ENCODE data around the gene ADIG. TPM values are rescaled to one million over a fixed set of nuclear protein-coding genes. Genes with fewer than 3 reads are reported as not detected.
A peak's percentile ranks its signal among the peaks of the same experiment; 100 is the strongest.
"Not testable (repeated sequence)": the region's sequence is repeated elsewhere in the genome, so short reads cannot be mapped to it uniquely, and the experiment has no call there.

Gene ADIG
- total RNA-seq, 1 donor from 2014 or later: not detected

GRCh38 chr20:38589967-38590675 is 9.1 kb downstream of the ADIG start:
- no peak for DNase-seq
- intact Hi-C loops (cut with DNase I): no loop called here
- ATAC-seq: peak in 1 of 2 donors; percentile 38

GRCh38 chr20:38590676-38591473 is 9.9 kb downstream of the ADIG start:
- Histone ChIP-seq H3K27ac (no peak overlapping the region), H3K27me3 (ENCODE audit: low read depth) (peaks cover 4% of the 10 kb centered on the region), H3K4me1 (no peaks in the 10 kb centered on the region), H3K36me3 (no peaks in the 10 kb centered on the region), H3K9me3 (no peaks in the 10 kb centered on the region), H3K4me3 (no peak overlapping the region)
- ATAC-seq (no peak), DNase-seq (no peak)
- TF ChIP-seq CTCF (IDR thresholded peaks at IDR 0.05): no peak
- intact Hi-C loops (cut with DNase I): no loop called here

More at GRCh38 chr20:38589967-38590675, 9.1 kb downstream of the ADIG start:
- no peak overlapping the region for H3K4me3 ChIP-seq
- no peaks in the 10 kb centered on the region for H3K9me3 ChIP-seq
- H3K27me3 ChIP-seq (ENCODE audit: low read depth): peaks cover 10% of the 10 kb centered on the region
- no peaks in the 10 kb centered on the region for H3K36me3 ChIP-seq
- no peak for TF ChIP-seq CTCF (IDR thresholded peaks at IDR 0.05)
- H3K27ac ChIP-seq: no peak overlapping the region
- H3K4me1 ChIP-seq: no peaks in the 10 kb centered on the region

- Histone ChIP-seq H3K4me1 (no peaks in the 10 kb centered on the region), H3K36me3 (no peaks in the 10 kb centered on the region), H3K27me3 (ENCODE audit: low read depth) (no peaks in the 10 kb centered on the region), H3K27ac (no peak overlapping the region), H3K4me3 (no peak overlapping the region), H3K9me3 (no peaks in the 10 kb centered on the region)
- DNase-seq: no peak
- ATAC-seq: no peak
- intact Hi-C loops (cut with DNase I): no loop called here
- TF ChIP-seq CTCF (IDR thresholded peaks at IDR 0.05): no peak
Measured at GRCh38 chr20:38591474-38592410, 10.7 kb downstream of the ADIG start.

GRCh38 chr20:38592411-38592790 is 11.4 kb downstream of the ADIG start:
- H3K4me1 ChIP-seq; ATAC-seq; intact Hi-C loops (cut with DNase I); DNase-seq; H3K27me3 ChIP-seq (ENCODE audit: low read depth); H3K36me3 ChIP-seq; H3K27ac ChIP-seq; H3K9me3 ChIP-seq; H3K4me3 ChIP-seq: not testable (repeated sequence)

- H3K36me3 ChIP-seq; ATAC-seq; intact Hi-C loops (cut with DNase I); DNase-seq; H3K9me3 ChIP-seq; H3K4me3 ChIP-seq; H3K27ac ChIP-seq; H3K4me1 ChIP-seq; H3K27me3 ChIP-seq (ENCODE audit: low read depth): not testable (repeated sequence)
Measured at GRCh38 chr20:38594281-38594680, 13.3 kb downstream of the ADIG start.

- intact Hi-C loops (cut with DNase I); DNase-seq; H3K36me3 ChIP-seq; H3K4me1 ChIP-seq; ATAC-seq; H3K27ac ChIP-seq; H3K9me3 ChIP-seq; H3K27me3 ChIP-seq (ENCODE audit: low read depth); H3K4me3 ChIP-seq: not testable (repeated sequence)
Measured at GRCh38 chr20:38595886-38596285, 14.9 kb downstream of the ADIG start.

Data from lower lobe of right lung (tissue), 2 donors.